K562 (cell line): ENCODE measurements around the gene GUCY2D. TPM values are rescaled to one million over a fixed set of nuclear protein-coding genes. Genes with fewer than 3 reads are reported as not detected.

ENCODE experiments used
- CBX1 ChIP-seq: sonication (generic); IDR thresholded peaks from 2 replicates; pipeline ENCODE4 v1.6.1; 2016; ENCODE audit warnings: antibody characterized with exemption, low read depth, mild to moderate bottlenecking
- CEBPB ChIP-seq: fragments of 450-650 bp; IDR thresholded peaks from 2 replicates; pipeline ENCODE4 v1.6.1; 2016; ENCODE audit warnings: missing genetic modification characterization, missing compliant biosample characterization
- CTBP1 ChIP-seq: fragments of 450-650 bp; IDR thresholded peaks from 2 replicates; pipeline ENCODE4 v1.6.1; 2016; ENCODE audit warnings: borderline replicate concordance
- EWSR1 ChIP-seq: fragments of 450-650 bp; IDR thresholded peaks from 2 replicates; pipeline ENCODE4 v1.6.1; 2018; ENCODE audit warnings: borderline replicate concordance, mild to moderate bottlenecking, low read depth, moderate library complexity; ENCODE audit not compliant: partially characterized antibody
- FOSL1 ChIP-seq: fragments of 200-800 bp; sonication (Bioruptor generic); conservative IDR thresholded peaks from 2 replicates; pipeline ENCODE4 v1.6.1; 2016; ENCODE audit warnings: missing genetic modification characterization, missing compliant biosample characterization
- FOXA1 ChIP-seq: fragments of 450-650 bp; IDR thresholded peaks from 2 replicates; pipeline ENCODE4 v1.6.1; 2016; ENCODE audit warnings: mild to moderate bottlenecking, borderline replicate concordance
- KDM4B ChIP-seq, 2 experiments: fragments of 450-650 bp in 1 of 2; sonication (generic) in 1 of 2; IDR thresholded peaks; 2 replicates each; pipeline ENCODE4 v1.6.1; 2016 to 2017; ENCODE audit warnings: borderline replicate concordance in 2 of 2, antibody characterized with exemption in 1 of 2, low read depth in 1 of 2, mild to moderate bottlenecking in 1 of 2
- MCM3 ChIP-seq: fragments of 450-650 bp; IDR thresholded peaks from 2 replicates; pipeline ENCODE4 v1.6.1; 2016
- NBN ChIP-seq: fragments of 450-650 bp; IDR thresholded peaks from 2 replicates; pipeline ENCODE4 v1.6.1; 2016; ENCODE audit warnings: low read depth, mild to moderate bottlenecking
- NFXL1 ChIP-seq: fragments of 450-650 bp; formaldehyde crosslinking; IDR thresholded peaks from 2 replicates; pipeline ENCODE4 v1.4.0; 2021; ENCODE audit warnings: mild to moderate bottlenecking
- NKRF ChIP-seq: fragments of 450-650 bp; IDR thresholded peaks from 2 replicates; pipeline ENCODE4 v1.6.1; 2016; ENCODE audit warnings: borderline replicate concordance
- RBBP5 ChIP-seq: fragments of 200-600 bp; sonication (generic); IDR thresholded peaks from 2 replicates; pipeline ENCODE4 v1.6.1; 2012; ENCODE audit warnings: borderline replicate concordance, mild to moderate bottlenecking, low read length, control low read depth, inconsistent platforms; ENCODE audit not compliant: insufficient read depth, poor library complexity, severe bottlenecking
- RNF2 ChIP-seq: sonication (generic); IDR thresholded peaks from 2 replicates; pipeline ENCODE4 v1.6.1; 2016
- SRSF7 ChIP-seq: fragments of 200-400 bp; formaldehyde crosslinking; optimal IDR thresholded peaks from 2 replicates; pipeline ENCODE3; 2017; ENCODE audit warnings: mild to moderate bottlenecking, low read depth, low read length
- TCFL5 ChIP-seq: fragments of 250-450 bp; sonication (Bioruptor Pico); conservative IDR thresholded peaks from 2 replicates; pipeline ENCODE4 v1.6.1; 2021; ENCODE audit warnings: mild to moderate bottlenecking, moderate library complexity, matching md5 sums
- ZKSCAN8 ChIP-seq: fragments of 200-800 bp; sonication (Bioruptor generic); IDR thresholded peaks from 2 replicates; pipeline ENCODE4 v1.6.1; 2016; ENCODE audit warnings: missing genetic modification characterization, missing compliant biosample characterization
- ZNF316 ChIP-seq: fragments of 450-650 bp; IDR thresholded peaks from 2 replicates; pipeline ENCODE4 v1.6.1; 2016
- ZNF75A ChIP-seq: fragments of 450-650 bp; formaldehyde crosslinking; IDR thresholded peaks from 2 replicates; pipeline ENCODE4 v1.4.0; 2020; ENCODE audit warnings: mild to moderate bottlenecking
- polyA plus RNA-seq, 8 experiments: library from polyadenylated mRNA; depleted of rRNA in 4 of 8; stranded (reverse) in 5 of 8; unstranded in 3 of 8; fragments of >200 nt; fragmentation: Nextera tagmentation in 2 of 8; fragmentation: Illumina TruSeq in 1 of 8; extraction: Ambion mirVana in 2 of 8; extraction: Trizol in 1 of 8; gene quantifications; 2 replicates each; pipeline versions ENCODE4 v1.2.1 to v1.2.3, GENCODE V29; 2011 to 2014; ENCODE audit warnings: inconsistent platforms in 1 of 8, missing spikeins in 1 of 8
- total RNA-seq, 7 experiments: library from RNA; depleted of rRNA in 6 of 7; stranded (reverse); fragments of >200 nt in 6 of 7; fragmentation: Illumina TruSeq in 2 of 7; extraction: Trizol in 2 of 7; gene quantifications; 2 replicates each; pipeline versions ENCODE4 v1.2.1 to v1.2.3, GENCODE V29; 2011 to 2021; ENCODE audit warnings: low replicate concordance in 1 of 7
- TF ChIP-seq, protein P1 (sequence below): fragments of 450-650 bp; formaldehyde crosslinking; IDR thresholded peaks from 2 replicates; pipeline ENCODE4 v1.4.0; 2020; ENCODE audit warnings: mild to moderate bottlenecking, moderate library complexity
- TF ChIP-seq, protein P2 (sequence below): fragments of 450-650 bp; formaldehyde crosslinking; IDR thresholded peaks from 2 replicates; pipeline ENCODE4 v1.4.0; 2022; ENCODE audit warnings: missing genetic modification characterization
- TF ChIP-seq, protein P3 (sequence below): fragments of 250-450 bp; sonication (Bioruptor Pico); IDR thresholded peaks from 2 replicates; pipeline ENCODE4 v1.5.0; 2022; ENCODE audit warnings: mild to moderate bottlenecking

The GUCY2D gene
- total and polyA plus RNA-seq, 9 of the 15 experiments (the other 6 are each of a cell fraction or from before 2014, with no cell fraction given), result 0.05 TPM; not detected in 8

DNA sequence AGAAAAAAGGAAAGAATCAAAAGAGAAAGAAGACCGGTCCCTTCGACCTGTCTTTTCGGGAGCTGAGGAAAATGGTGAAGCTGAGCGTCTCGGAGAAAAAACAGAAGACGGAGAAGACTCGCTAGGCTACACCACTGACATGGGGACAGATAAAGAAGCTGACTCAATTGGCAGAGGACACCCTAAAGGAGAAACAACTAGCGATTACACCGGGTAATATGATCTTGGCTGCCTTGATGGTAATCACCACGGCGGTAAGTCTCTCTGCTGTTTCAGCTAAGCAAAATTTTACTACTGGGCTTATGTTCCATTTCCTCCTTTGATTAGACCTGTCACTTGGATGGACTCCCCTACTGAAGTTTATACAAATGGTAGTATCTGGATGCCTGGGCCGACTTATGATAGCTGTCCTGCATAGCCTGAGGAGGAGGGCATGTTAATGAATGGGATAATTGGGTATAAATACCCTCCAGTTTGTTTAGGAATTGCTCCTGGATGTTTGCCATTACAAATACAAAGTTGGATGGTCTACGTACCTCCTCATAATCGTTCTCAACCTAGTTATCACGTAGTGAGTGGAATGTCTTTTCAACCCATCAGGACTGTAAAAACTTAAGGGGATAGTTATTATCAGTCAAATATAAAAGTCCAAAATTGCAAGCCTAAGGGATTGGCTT, 60.5 kb downstream of the GUCY2D start (continued):
- TF ChIP-seq, protein P1, sequence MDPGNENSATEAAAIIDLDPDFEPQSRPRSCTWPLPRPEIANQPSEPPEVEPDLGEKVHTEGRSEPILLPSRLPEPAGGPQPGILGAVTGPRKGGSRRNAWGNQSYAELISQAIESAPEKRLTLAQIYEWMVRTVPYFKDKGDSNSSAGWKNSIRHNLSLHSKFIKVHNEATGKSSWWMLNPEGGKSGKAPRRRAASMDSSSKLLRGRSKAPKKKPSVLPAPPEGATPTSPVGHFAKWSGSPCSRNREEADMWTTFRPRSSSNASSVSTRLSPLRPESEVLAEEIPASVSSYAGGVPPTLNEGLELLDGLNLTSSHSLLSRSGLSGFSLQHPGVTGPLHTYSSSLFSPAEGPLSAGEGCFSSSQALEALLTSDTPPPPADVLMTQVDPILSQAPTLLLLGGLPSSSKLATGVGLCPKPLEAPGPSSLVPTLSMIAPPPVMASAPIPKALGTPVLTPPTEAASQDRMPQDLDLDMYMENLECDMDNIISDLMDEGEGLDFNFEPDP, result no peak
- TF ChIP-seq CTBP1 (peak; percentile 58; the same call in 1 of the 2 replicates), ZKSCAN8 (CRISPR knock-in tag) (no peak), NFXL1 (CRISPR knock-in tag) (no peak), ZNF75A (CRISPR knock-in tag) (no peak), FOSL1 (tag) (peak; percentile 50; the same call in 1 of the 2 replicates), EWSR1 (no peak), RBBP5 (peak; percentile 41), RNF2 (no peak), CBX1 (no peak), NKRF (no peak), MCM3 (no peak), FOXA1 (no peak), NBN (0 out of 2 replicates have a peak, but pooled peaks have one; percentile 17), ZNF316 (no peak), CEBPB (no peak), TCFL5 (CRISPR knock-in tag) (no peak), KDM4B (IDR thresholded peaks at IDR 0.05; ENCODE audit: borderline replicate concordance in 2 of 2, low read depth in 1 of 2) (no peak), SRSF7 (no peak)
- TF ChIP-seq, protein P2, sequence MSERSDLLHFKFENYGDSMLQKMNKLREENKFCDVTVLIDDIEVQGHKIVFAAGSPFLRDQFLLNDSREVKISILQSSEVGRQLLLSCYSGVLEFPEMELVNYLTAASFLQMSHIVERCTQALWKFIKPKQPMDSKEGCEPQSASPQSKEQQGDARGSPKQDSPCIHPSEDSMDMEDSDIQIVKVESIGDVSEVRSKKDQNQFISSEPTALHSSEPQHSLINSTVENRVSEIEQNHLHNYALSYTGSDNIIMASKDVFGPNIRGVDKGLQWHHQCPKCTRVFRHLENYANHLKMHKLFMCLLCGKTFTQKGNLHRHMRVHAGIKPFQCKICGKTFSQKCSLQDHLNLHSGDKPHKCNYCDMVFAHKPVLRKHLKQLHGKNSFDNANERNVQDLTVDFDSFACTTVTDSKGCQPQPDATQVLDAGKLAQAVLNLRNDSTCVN (CRISPR knock-in tag), result no peak
- TF ChIP-seq, protein P3, sequence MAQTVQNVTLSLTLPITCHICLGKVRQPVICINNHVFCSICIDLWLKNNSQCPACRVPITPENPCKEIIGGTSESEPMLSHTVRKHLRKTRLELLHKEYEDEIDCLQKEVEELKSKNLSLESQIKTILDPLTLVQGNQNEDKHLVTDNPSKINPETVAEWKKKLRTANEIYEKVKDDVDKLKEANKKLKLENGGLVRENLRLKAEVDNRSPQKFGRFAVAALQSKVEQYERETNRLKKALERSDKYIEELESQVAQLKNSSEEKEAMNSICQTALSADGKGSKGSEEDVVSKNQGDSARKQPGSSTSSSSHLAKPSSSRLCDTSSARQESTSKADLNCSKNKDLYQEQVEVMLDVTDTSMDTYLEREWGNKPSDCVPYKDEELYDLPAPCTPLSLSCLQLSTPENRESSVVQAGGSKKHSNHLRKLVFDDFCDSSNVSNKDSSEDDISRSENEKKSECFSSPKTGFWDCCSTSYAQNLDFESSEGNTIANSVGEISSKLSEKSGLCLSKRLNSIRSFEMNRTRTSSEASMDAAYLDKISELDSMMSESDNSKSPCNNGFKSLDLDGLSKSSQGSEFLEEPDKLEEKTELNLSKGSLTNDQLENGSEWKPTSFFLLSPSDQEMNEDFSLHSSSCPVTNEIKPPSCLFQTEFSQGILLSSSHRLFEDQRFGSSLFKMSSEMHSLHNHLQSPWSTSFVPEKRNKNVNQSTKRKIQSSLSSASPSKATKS (CRISPR knock-in tag), result no peak
